IPS-15b (cell line): ENCODE data around the gene USF3.
"Not testable (repeated sequence)": the region's sequence is repeated elsewhere in the genome, so short reads cannot be mapped to it uniquely, and the experiment has no call there.

ENCODE experiments used
- H3K27me3 ChIP-seq: one replicate; pipeline ENCODE4 v1.6.1; 2013; ENCODE audit warnings: low read length; ENCODE audit not compliant: control insufficient read depth, insufficient read depth
- H3K36me3 ChIP-seq: one replicate; pipeline ENCODE4 v1.6.1; 2013; ENCODE audit warnings: low read length; ENCODE audit not compliant: control insufficient read depth, insufficient read depth
- H3K4me1 ChIP-seq: one replicate; pipeline ENCODE4 v1.6.1; 2013; ENCODE audit warnings: mild to moderate bottlenecking, low read length; ENCODE audit not compliant: control insufficient read depth, insufficient read depth
- H3K4me3 ChIP-seq: one replicate; pipeline ENCODE4 v1.5.1; 2013; ENCODE audit warnings: low read depth, low read length
- H3K9ac ChIP-seq: one replicate; pipeline ENCODE4 v1.6.1; 2013; ENCODE audit warnings: low read depth, mild to moderate bottlenecking, low read length
- H3K9me3 ChIP-seq: one replicate; pipeline ENCODE4 v1.6.1; 2013; ENCODE audit warnings: mild to moderate bottlenecking, low read length; ENCODE audit not compliant: control insufficient read depth, insufficient read depth

USF3 gene

GRCh38 chr3:113648524-113648923 lies 47.9 kb downstream of the USF3 start:
- no peaks in the 10 kb centered on the region for H3K36me3 ChIP-seq
- no peaks in the 10 kb centered on the region for H3K4me1 ChIP-seq
- no peak overlapping the region for H3K4me3 ChIP-seq
- no peaks in the 10 kb centered on the region for H3K9me3 ChIP-seq
- H3K9ac ChIP-seq: no peak overlapping the region
- H3K27me3 ChIP-seq: no peaks in the 10 kb centered on the region

- Histone ChIP-seq H3K4me1 (no peaks in the 10 kb centered on the region), H3K9ac (no peak overlapping the region), H3K9me3 (no peaks in the 10 kb centered on the region), H3K27me3 (no peaks in the 10 kb centered on the region), H3K36me3 (no peaks in the 10 kb centered on the region), H3K4me3 (no peak overlapping the region)
These were observed 52.9 kb downstream of the USF3 start for GRCh38 chr3:113643583-113643982.

GRCh38 chr3:113638910-113639309 lies 57.5 kb downstream of the USF3 start:
- no peaks in the 10 kb centered on the region for H3K4me1 ChIP-seq
- no peak overlapping the region for H3K4me3 ChIP-seq
- H3K9me3 ChIP-seq: no peaks in the 10 kb centered on the region
- H3K36me3 ChIP-seq: no peaks in the 10 kb centered on the region
- H3K9ac ChIP-seq: no peak overlapping the region
- no peaks in the 10 kb centered on the region for H3K27me3 ChIP-seq

- no peak overlapping the region for H3K9ac ChIP-seq
- no peak overlapping the region for H3K4me3 ChIP-seq
- no peaks in the 10 kb centered on the region for H3K9me3 ChIP-seq
- no peaks in the 10 kb centered on the region for H3K4me1 ChIP-seq
- H3K27me3 ChIP-seq: no peaks in the 10 kb centered on the region
- H3K36me3 ChIP-seq: no peaks in the 10 kb centered on the region
These were observed 58.7 kb downstream of the USF3 start for GRCh38 chr3:113637756-113638155.

- not testable (repeated sequence) for H3K4me3 ChIP-seq, H3K4me1 ChIP-seq, H3K36me3 ChIP-seq, H3K9ac ChIP-seq, H3K27me3 ChIP-seq, H3K9me3 ChIP-seq
These were observed 60.4 kb downstream of the USF3 start for GRCh38 chr3:113636034-113636433.

GRCh38 chr3:113634782-113635474 lies 61.5 kb downstream of the USF3 start:
- H3K27me3 ChIP-seq: no peaks in the 10 kb centered on the region
- no peak overlapping the region for H3K9ac ChIP-seq

GRCh38 chr3:113631573-113631972 lies 64.9 kb downstream of the USF3 start:
- Histone ChIP-seq H3K4me3 (no peak overlapping the region), H3K4me1 (no peaks in the 10 kb centered on the region), H3K9me3 (no peaks in the 10 kb centered on the region), H3K36me3 (no peaks in the 10 kb centered on the region), H3K27me3 (peaks cover 2% of the 10 kb centered on the region), H3K9ac (no peak overlapping the region)

More at GRCh38 chr3:113634782-113635474, 61.5 kb downstream of the USF3 start:
- H3K9me3 ChIP-seq: no peaks in the 10 kb centered on the region
- H3K4me1 ChIP-seq: no peaks in the 10 kb centered on the region
- no peak overlapping the region for H3K4me3 ChIP-seq
- no peaks in the 10 kb centered on the region for H3K36me3 ChIP-seq

GRCh38 chr3:113630956-113631542 lies 65.4 kb downstream of the USF3 start:
- no peaks in the 10 kb centered on the region for H3K4me1 ChIP-seq
- no peaks in the 10 kb centered on the region for H3K36me3 ChIP-seq
- H3K9ac ChIP-seq: no peak overlapping the region
- no peaks in the 10 kb centered on the region for H3K9me3 ChIP-seq
- peaks cover 2% of the 10 kb centered on the region for H3K27me3 ChIP-seq
- H3K4me3 ChIP-seq: no peak overlapping the region

- Histone ChIP-seq H3K4me1 (no peaks in the 10 kb centered on the region), H3K9me3 (no peaks in the 10 kb centered on the region), H3K9ac (no peak overlapping the region), H3K27me3 (peaks cover 2% of the 10 kb centered on the region), H3K4me3 (no peak overlapping the region), H3K36me3 (no peaks in the 10 kb centered on the region)
These were observed 66.6 kb downstream of the USF3 start for GRCh38 chr3:113629584-113630421.

- Histone ChIP-seq H3K36me3 (no peaks in the 10 kb centered on the region), H3K9me3 (no peaks in the 10 kb centered on the region), H3K4me1 (no peaks in the 10 kb centered on the region), H3K4me3 (no peak overlapping the region), H3K9ac (no peak overlapping the region), H3K27me3 (peaks cover 8% of the 10 kb centered on the region)
These were observed 67.7 kb downstream of the USF3 start for GRCh38 chr3:113628788-113629187.

- H3K9me3 ChIP-seq: no peaks in the 10 kb centered on the region
- H3K9ac ChIP-seq: no peak overlapping the region
- H3K4me3 ChIP-seq: no peak overlapping the region
- H3K4me1 ChIP-seq: no peaks in the 10 kb centered on the region
- peaks cover 11% of the 10 kb centered on the region for H3K27me3 ChIP-seq
- H3K36me3 ChIP-seq: no peaks in the 10 kb centered on the region
These were observed 68.1 kb downstream of the USF3 start for GRCh38 chr3:113628316-113628715.
